Karpas-422 (cell line): ENCODE data around the gene SH2D1B. TPM values are rescaled to one million over a fixed set of nuclear protein-coding genes. Genes with fewer than 3 reads are reported as not detected.

Experiments used
- DNase-seq: peaks from one replicate; pipeline ENCODE4 v3.0.0-alpha.2; 2015
- H2AFZ ChIP-seq: fragments of 200-600 bp; sonication (generic); 2 replicates; pipeline ENCODE4 v1.6.1; 2014; ENCODE audit warnings: antibody characterized with exemption, low read length, mixed read lengths
- H3K27ac ChIP-seq: fragments of 200-600 bp; sonication (generic); 2 replicates; pipeline ENCODE4 v1.5.1; 2014; ENCODE audit warnings: mild to moderate bottlenecking, low read length, moderate library complexity
- H3K27me3 ChIP-seq: fragments of 200-600 bp; sonication (generic); 2 replicates; pipeline ENCODE4 v1.6.1; 2014; ENCODE audit warnings: low read length, mixed read lengths
- H3K36me3 ChIP-seq: fragments of 200-600 bp; sonication (generic); 2 replicates; pipeline ENCODE4 v1.6.1; 2014; ENCODE audit warnings: low read length, mixed read lengths; ENCODE audit not compliant: insufficient read depth
- H3K4me1 ChIP-seq: fragments of 200-600 bp; sonication (generic); 2 replicates; pipeline ENCODE4 v1.6.1; 2014; ENCODE audit warnings: mild to moderate bottlenecking, low read length, mixed read lengths
- H3K4me2 ChIP-seq: fragments of 200-600 bp; sonication (generic); 2 replicates; pipeline ENCODE4 v1.6.1; 2014; ENCODE audit warnings: low read length, low read depth, mild to moderate bottlenecking; ENCODE audit not compliant: poor library complexity, severe bottlenecking
- H3K4me3 ChIP-seq: fragments of 200-600 bp; sonication (generic); 2 replicates; pipeline ENCODE4 v1.5.1; 2014; ENCODE audit warnings: mild to moderate bottlenecking, antibody characterized with exemption, low read length, mixed read lengths
- H3K79me2 ChIP-seq: fragments of 200-600 bp; sonication (generic); 2 replicates; pipeline ENCODE4 v1.6.1; 2014; ENCODE audit warnings: mild to moderate bottlenecking, low read length, mixed read lengths
- H3K9ac ChIP-seq: fragments of 200-600 bp; sonication (generic); 2 replicates; pipeline ENCODE4 v1.6.0; 2014; ENCODE audit warnings: low read length
- H3K9me2 ChIP-seq: fragments of 200-600 bp; sonication (generic), shearing (Covaris generic); replicated peaks from 2 replicates; pipeline ENCODE4 v1.6.0; 2014; ENCODE audit warnings: mild to moderate bottlenecking, low read length, moderate library complexity; ENCODE audit not compliant: insufficient read depth
- H3K9me3 ChIP-seq: fragments of 300-700, 200-600 bp; sonication (generic); 2 replicates; pipeline ENCODE4 v1.6.1; 2014; ENCODE audit warnings: low read length, mixed read lengths
- H4K20me1 ChIP-seq: fragments of 200-600 bp; sonication (generic); 2 replicates; pipeline ENCODE4 v1.6.1; 2014; ENCODE audit warnings: mild to moderate bottlenecking, antibody characterized with exemption, low read length, low read depth; ENCODE audit not compliant: insufficient read depth
- total RNA-seq: library from RNA; depleted of rRNA; stranded (reverse); fragments of >200 nt; shearing (Covaris generic); gene quantifications from 2 replicates; pipeline ENCODE4 v1.2.3, GENCODE V29; 2014; ENCODE audit warnings: low replicate concordance

SH2D1B gene
- total RNA-seq, 1 experiment from 2014 or later, result not detected

GRCh38 chr1:162381941-162382750 is 29.8 kb downstream of the SH2D1B start:
- H3K9ac ChIP-seq, result no peak overlapping the region

GRCh38 chr1:162381383-162381782 is 30.6 kb downstream of the SH2D1B start, which contains the start of gene C1orf226:
TSS of gene C1orf226 (plus strand) at chr1:162381728. CDS start at chr1:162381902, 174 bp downstream.
- Histone ChIP-seq H3K79me2 (no peaks in the 10 kb centered on the region), H4K20me1 (no peaks in the 10 kb centered on the region), H3K9ac (no peak within 1 kb of the TSS), H3K4me1 (peaks cover 4% of the 10 kb centered on the region), H3K4me3 (no peak within 1 kb of the TSS), H3K4me2 (no peak within 1 kb of the TSS), H2AFZ (no peak within 1 kb of the TSS), H3K36me3 (no peaks in the 10 kb centered on the region), H3K27me3 (no peaks in the 10 kb centered on the region), H3K27ac (no peak within 1 kb of the TSS), H3K9me3 (no peaks in the 10 kb centered on the region), H3K9me2 (no peaks in the 10 kb centered on the region)
- no peak for DNase-seq

More at GRCh38 chr1:162381941-162382750, 29.8 kb downstream of the SH2D1B start:
- Histone ChIP-seq H3K4me2 (no peak overlapping the region), H3K4me1 (no peaks in the 10 kb centered on the region), H3K79me2 (no peaks in the 10 kb centered on the region), H3K9me2 (no peaks in the 10 kb centered on the region), H3K36me3 (no peaks in the 10 kb centered on the region), H3K27me3 (no peaks in the 10 kb centered on the region), H3K27ac (no peak overlapping the region), H4K20me1 (no peaks in the 10 kb centered on the region), H3K4me3 (no peak overlapping the region), H3K9me3 (no peaks in the 10 kb centered on the region), H2AFZ (no peak overlapping the region)
- no peak for DNase-seq

GRCh38 chr1:162380061-162380846 is 31.7 kb downstream of the SH2D1B start:
- H3K9me2 ChIP-seq, result no peaks in the 10 kb centered on the region
- no peak overlapping the region for H3K4me2 ChIP-seq
- H3K79me2 ChIP-seq, result no peaks in the 10 kb centered on the region
- no peak overlapping the region for H2AFZ ChIP-seq
- H3K27ac ChIP-seq, result no peak overlapping the region
- peaks cover 15% of the 10 kb centered on the region for H3K4me1 ChIP-seq
- no peaks in the 10 kb centered on the region for H3K9me3 ChIP-seq
- no peaks in the 10 kb centered on the region for H3K36me3 ChIP-seq
- no peak overlapping the region for H3K4me3 ChIP-seq
- no peaks in the 10 kb centered on the region for H3K27me3 ChIP-seq
- H3K9ac ChIP-seq, result no peak overlapping the region
- no peaks in the 10 kb centered on the region for H4K20me1 ChIP-seq
- DNase-seq, result no peak

- no peaks in the 10 kb centered on the region for H3K27me3 ChIP-seq
- peaks cover 51% of the 10 kb centered on the region for H3K4me1 ChIP-seq
- 0 out of 2 replicates have a peak within 1 kb of the TSS, but pooled peaks have one; percentile 0 for H3K4me3 ChIP-seq
- peak within 1 kb of the TSS; percentile 51 for H3K4me2 ChIP-seq
- peak within 1 kb of the TSS; percentile 13; the same call in 1 of the 2 replicates for H3K9ac ChIP-seq
- no peaks in the 10 kb centered on the region for H3K9me3 ChIP-seq
- H3K79me2 ChIP-seq, result no peaks in the 10 kb centered on the region
- no peaks in the 10 kb centered on the region for H3K36me3 ChIP-seq
- H4K20me1 ChIP-seq, result no peaks in the 10 kb centered on the region
- no peak within 1 kb of the TSS for H3K27ac ChIP-seq
- H2AFZ ChIP-seq, result no peak within 1 kb of the TSS
- no peak for DNase-seq
- H3K9me2 ChIP-seq, result no peaks in the 10 kb centered on the region
Observed at GRCh38 chr1:162376691-162377090, 35.2 kb downstream of the SH2D1B start, which contains the start of gene SPATA46. TSS of gene SPATA46 (minus strand) at chr1:162376854. CDS start at chr1:162376790, 64 bp downstream.

- H3K27me3 ChIP-seq, result no peaks in the 10 kb centered on the region
- H3K36me3 ChIP-seq, result no peaks in the 10 kb centered on the region
- no peaks in the 10 kb centered on the region for H3K79me2 ChIP-seq
- peaks cover 52% of the 10 kb centered on the region for H3K4me1 ChIP-seq
- H3K4me2 ChIP-seq, result peak overlapping the region; percentile 51
- no peak for DNase-seq
- 0 out of 2 replicates have a peak overlapping the region, but pooled peaks have one; percentile 0 for H3K4me3 ChIP-seq
- no peak overlapping the region for H3K27ac ChIP-seq
- H3K9me3 ChIP-seq, result no peaks in the 10 kb centered on the region
- H3K9me2 ChIP-seq, result no peaks in the 10 kb centered on the region
- peak overlapping the region; percentile 13; the same call in 1 of the 2 replicates for H3K9ac ChIP-seq
- no peak overlapping the region for H2AFZ ChIP-seq
- H4K20me1 ChIP-seq, result no peaks in the 10 kb centered on the region
Observed at GRCh38 chr1:162375463-162375862, 36.5 kb downstream of the SH2D1B start.

- H3K27me3 ChIP-seq, result no peaks in the 10 kb centered on the region
- H3K4me2 ChIP-seq, result peak overlapping the region; percentile 51
- peak overlapping the region; percentile 7; the same call in 1 of the 2 replicates for H3K27ac ChIP-seq
- H3K79me2 ChIP-seq, result no peaks in the 10 kb centered on the region
- no peaks in the 10 kb centered on the region for H3K9me3 ChIP-seq
- H3K9ac ChIP-seq, result peak overlapping the region; percentile 13; the same call in 1 of the 2 replicates
- no peaks in the 10 kb centered on the region for H4K20me1 ChIP-seq
- H3K9me2 ChIP-seq, result no peaks in the 10 kb centered on the region
- H2AFZ ChIP-seq, result no peak overlapping the region
- peaks cover 52% of the 10 kb centered on the region for H3K4me1 ChIP-seq
- no peak for DNase-seq
- H3K36me3 ChIP-seq, result no peaks in the 10 kb centered on the region
- H3K4me3 ChIP-seq, result no peak overlapping the region
Observed at GRCh38 chr1:162374406-162374805, 37.5 kb downstream of the SH2D1B start.

GRCh38 chr1:162373541-162374260 is 38.2 kb downstream of the SH2D1B start:
- Histone ChIP-seq H2AFZ (no peak overlapping the region), H3K9ac (peak overlapping the region; percentile 13; the same call in 1 of the 2 replicates), H3K4me3 (no peak overlapping the region), H3K4me2 (peak overlapping the region; percentile 51), H3K27me3 (no peaks in the 10 kb centered on the region), H4K20me1 (no peaks in the 10 kb centered on the region), H3K4me1 (peaks cover 52% of the 10 kb centered on the region), H3K9me3 (no peaks in the 10 kb centered on the region), H3K36me3 (no peaks in the 10 kb centered on the region), H3K79me2 (no peaks in the 10 kb centered on the region), H3K9me2 (no peaks in the 10 kb centered on the region), H3K27ac (peak overlapping the region; percentile 7; the same call in 1 of the 2 replicates)
- DNase-seq, result no peak
